ENCODE measurements around the gene UBR4. TPM values are rescaled to one million over a fixed set of nuclear protein-coding genes. Genes with fewer than 3 reads are reported as not detected.

UBR4 gene
- total and polyA plus RNA-seq, 2 of the 8 experiments (the other 6 are each of a cell fraction or from before 2014, with no cell fraction given): 139 to 152 TPM

DNA sequence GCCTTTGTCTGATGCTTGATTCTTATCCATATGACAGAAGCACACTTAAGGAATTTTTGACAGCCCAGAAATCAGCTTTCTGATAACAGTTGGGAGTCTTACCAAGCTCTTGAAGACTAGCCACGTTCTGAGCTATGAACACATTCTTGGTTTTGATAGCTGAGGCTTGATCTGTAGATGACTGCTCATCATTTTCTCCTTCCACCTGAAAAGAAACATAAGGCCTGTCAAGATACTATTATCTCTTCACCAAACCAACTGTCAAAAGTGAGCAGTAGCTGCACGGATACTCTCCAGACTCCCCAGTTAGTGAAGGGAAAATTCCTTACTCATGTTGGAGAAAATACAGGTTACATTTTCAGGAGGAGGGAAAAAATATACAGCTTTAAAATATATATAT, 12.2 kb downstream of the UBR4 start:
- Histone ChIP-seq H3K36me3 (ENCODE audit: control insufficient read depth in 2 of 4, insufficient read depth in 4 of 4, low read length in 3 of 4) (peaks cover 43 to 72% (median 59%) of the 10 kb centered on the region in 4 experiments), H3K18ac (ENCODE audit: extremely low read depth, low read length) (no peak overlapping the region), H4K91ac (replicated peaks; ENCODE audit: insufficient read length, low read length) (no peak overlapping the region), H3K79me2 (ENCODE audit: control insufficient read depth in 1 of 2, insufficient read depth in 2 of 2, low read length in 2 of 2) (peaks cover 5 to 38% of the 10 kb centered on the region in 2 experiments), H3K4me1 (replicated peaks in 1 of 4; ENCODE audit: control insufficient read depth in 3 of 4, insufficient read depth in 4 of 4, low read length in 3 of 4) (no peaks in the 10 kb centered on the region), H4K5ac (ENCODE audit: insufficient read length, low read depth, low read length) (no peak overlapping the region), H3K56ac (replicated peaks; ENCODE audit: insufficient read length, low read depth, low read length) (no peak overlapping the region), H2BK5ac (ENCODE audit: low read depth, low read length) (no peak overlapping the region), H4K8ac (ENCODE audit: extremely low read depth, insufficient read depth, low read length) (no peak overlapping the region), H2BK12ac (ENCODE audit: low read depth, low read length) (no peak overlapping the region), H4K20me1 (replicated peaks in 1 of 2; ENCODE audit: control insufficient read depth in 1 of 2, insufficient read depth in 2 of 2, low read length in 2 of 2) (peaks cover 7 to 9% of the 10 kb centered on the region in 2 experiments), H3K23me2 (ENCODE audit: low read depth, low read length) (no peaks in the 10 kb centered on the region), H3K9ac (replicated peaks in 1 of 4; ENCODE audit: extremely low read depth in 1 of 4, low read depth in 3 of 4, low read length in 3 of 4) (no peak overlapping the region), H3K4me3 (ENCODE audit: extremely low read depth in 1 of 4, insufficient read depth in 2 of 4, low read depth in 3 of 4, low read length in 4 of 4) (no peak overlapping the region), H3K14ac (ENCODE audit: insufficient read length) (no peak overlapping the region), H3K9me3 (ENCODE audit: insufficient read depth in 2 of 2, low read depth in 1 of 2, low read length in 1 of 2) (no peaks in the 10 kb centered on the region), H3K4me2 (ENCODE audit: insufficient read depth in 1 of 2, low read depth in 2 of 2, low read length in 2 of 2) (no peak overlapping the region), H2AK5ac (ENCODE audit: low read depth, low read length) (no peak overlapping the region), H2BK20ac (ENCODE audit: low read length) (no peak overlapping the region), H2BK120ac (replicated peaks; ENCODE audit: low read depth, low read length) (no peak overlapping the region), H3K4ac (replicated peaks; ENCODE audit: insufficient read length, low read depth, low read length) (no peak overlapping the region), H3K27me3 (replicated peaks in 1 of 4; ENCODE audit: control insufficient read depth in 3 of 4, extremely low read depth in 1 of 4, insufficient read depth in 3 of 4, low read length in 3 of 4) (no peaks in the 10 kb centered on the region), H2BK15ac (ENCODE audit: low read length) (no peak overlapping the region), H2AFZ (ENCODE audit: low read length) (no peak overlapping the region), H3K23ac (ENCODE audit: insufficient read length) (no peak overlapping the region), H3K79me1 (ENCODE audit: low read depth, low read length) (no peaks in the 10 kb centered on the region), H3K27ac (ENCODE audit: low read depth, low read length) (no peak overlapping the region)
- CTCF ChIA-PET (ENCODE audit: partially characterized antibody): interaction anchor here (0.6 to 1.9 kb wide), 5 partner anchors 14 to 96 kb away, joined by 3 to 9 read pairs (median 3); no protein-coding TSS in a partner anchor
- POLR2A ChIA-PET (ENCODE audit: partially characterized antibody): interaction anchor here (0.6 to 0.9 kb wide), 4 partner anchors 12 to 242 kb away, joined by 3 read pairs; no protein-coding TSS in a partner anchor
- WGBS, 2 experiments (ENCODE audit: extremely low coverage in 1 of 2, insufficient coverage in 1 of 2, insufficient read length in 1 of 2, insufficient replicate concordance in 2 of 2, low coverage in 1 of 2, low lambda C conversion rate in 2 of 2, missing lambda C conversion rate in 1 of 2): 85% methylated on average over 2 of the region's 2 CpGs; no CpG with 5 or more reads in 1 of the 2 experiments
- DNase-seq (ENCODE audit: low read depth in 1 of 2, low spot score in 2 of 2) (no peak), FAIRE-seq (no peak)
- TF ChIP-seq TCF12 (IDR thresholded peaks at IDR 0.05; ENCODE audit: low read depth, low read length) (no peak), FOSL1 (IDR thresholded peaks at IDR 0.05; ENCODE audit: insufficient read depth, low read depth, low read length) (no peak), KDM5A (IDR thresholded peaks at IDR 0.05; ENCODE audit: low read length) (no peak), CTBP2 (IDR thresholded peaks at IDR 0.05; ENCODE audit: borderline replicate concordance, insufficient read depth, insufficient read length, low read length) (no peak), GABPA (IDR thresholded peaks at IDR 0.05; ENCODE audit: borderline replicate concordance, insufficient read depth, low read length) (no peak)
